ENCODE results near the gene SART3.

DNA sequence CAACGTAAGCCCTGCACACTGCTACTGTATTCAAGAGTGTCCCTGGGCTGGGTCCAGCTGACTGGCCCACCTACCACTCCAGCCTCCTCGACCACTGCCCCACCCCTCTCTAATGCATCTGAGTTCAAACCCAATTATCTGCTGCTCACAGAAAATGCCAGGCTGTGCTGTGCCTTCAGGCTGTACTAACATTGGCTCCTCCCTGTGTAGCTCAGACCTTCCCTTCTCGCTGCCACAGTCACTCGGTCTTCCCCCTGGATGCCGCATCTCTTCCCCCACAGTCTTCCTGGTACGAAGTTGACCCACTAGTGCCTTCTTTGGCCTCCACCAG is 33.8 kb downstream of the SART3 start:
- no peak for TF ChIP-seq CTCF (IDR thresholded peaks at IDR 0.05)
- TF ChIP-seq POLR2A (IDR thresholded peaks at IDR 0.05; ENCODE audit: low read depth) = no peak
- TF ChIP-seq POLR2AphosphoS5 (IDR thresholded peaks at IDR 0.05) = no peak
- TF ChIP-seq EP300 (IDR thresholded peaks at IDR 0.05) = no peak
